T follicular helper cell (primary cell): ENCODE results near the gene PRDM12.

Experiments
- DNase-seq: peaks from one replicate; pipeline ENCODE4 v3.0.0-alpha.2; 2020; ENCODE audit warnings: low read depth
- total RNA-seq, 2 experiments: gene quantifications; one replicate each; lab custom pipeline; 2026; lab: John Stamatoyannopoulos, UW

PRDM12 gene
- 0 to 0.13 reads per million in 2 experiments for total RNA-seq

DNA sequence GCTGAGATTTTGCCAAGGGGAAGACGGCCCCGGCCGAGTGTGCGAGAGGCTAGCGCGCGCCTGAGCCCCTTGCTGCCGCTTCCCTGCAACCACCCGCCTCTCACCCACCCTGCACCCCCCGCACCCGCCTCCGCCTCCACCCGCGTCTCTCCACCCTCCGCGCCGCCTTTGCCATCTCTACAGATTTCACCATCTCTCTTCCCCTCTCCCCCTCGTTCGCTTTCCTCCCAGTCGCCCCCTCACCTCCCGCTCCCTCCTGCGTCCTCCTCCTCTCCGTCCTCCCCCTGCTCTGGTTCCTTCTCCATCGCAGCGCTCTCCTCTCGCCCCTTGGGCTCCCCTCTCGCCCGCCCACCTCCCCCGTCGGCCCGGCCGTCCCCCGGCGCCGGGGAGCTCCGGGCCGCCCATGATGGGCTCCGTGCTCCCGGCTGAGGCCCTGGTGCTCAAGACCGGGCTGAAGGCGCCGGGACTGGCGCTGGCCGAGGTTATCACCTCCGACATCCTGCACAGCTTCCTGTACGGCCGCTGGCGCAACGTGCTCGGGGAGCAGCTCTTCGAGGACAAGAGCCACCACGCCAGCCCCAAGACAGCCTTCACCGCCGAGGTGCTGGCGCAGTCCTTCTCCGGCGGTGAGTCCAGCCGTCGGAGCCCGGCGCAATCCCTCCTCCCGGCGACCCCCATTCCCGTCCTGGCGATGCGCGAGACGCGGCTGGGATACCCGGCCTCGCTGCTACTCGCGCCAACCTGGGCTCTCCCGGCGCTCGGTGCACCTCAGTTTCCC, at the start of gene PRDM12:
PRDM12 (plus strand) TSS at position 344 of the 778 bp plus-strand sequence; CDS start at position 404, 60 bp downstream.
- no peak for DNase-seq

DNA sequence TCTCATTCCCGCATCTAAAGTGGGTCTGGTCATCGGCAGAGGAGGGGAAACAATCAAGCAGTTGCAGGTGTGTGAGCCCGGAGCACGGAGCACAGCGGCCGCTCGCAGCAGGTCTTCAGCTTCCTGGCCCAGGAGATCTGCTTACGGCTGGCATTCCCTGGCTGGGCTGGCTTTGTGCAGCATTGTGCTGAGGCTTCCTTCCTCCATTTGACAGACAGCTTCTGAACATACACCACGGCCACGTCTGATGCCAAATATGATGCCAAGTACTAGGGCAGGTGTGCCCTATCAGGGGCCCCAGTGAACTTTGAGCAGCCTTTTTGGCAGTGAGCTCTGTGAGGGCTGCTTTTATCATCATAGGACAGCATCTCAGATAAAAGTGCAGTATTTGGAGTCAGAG, 47.9 kb upstream of the PRDM12 start:
- no peak for DNase-seq

DNA sequence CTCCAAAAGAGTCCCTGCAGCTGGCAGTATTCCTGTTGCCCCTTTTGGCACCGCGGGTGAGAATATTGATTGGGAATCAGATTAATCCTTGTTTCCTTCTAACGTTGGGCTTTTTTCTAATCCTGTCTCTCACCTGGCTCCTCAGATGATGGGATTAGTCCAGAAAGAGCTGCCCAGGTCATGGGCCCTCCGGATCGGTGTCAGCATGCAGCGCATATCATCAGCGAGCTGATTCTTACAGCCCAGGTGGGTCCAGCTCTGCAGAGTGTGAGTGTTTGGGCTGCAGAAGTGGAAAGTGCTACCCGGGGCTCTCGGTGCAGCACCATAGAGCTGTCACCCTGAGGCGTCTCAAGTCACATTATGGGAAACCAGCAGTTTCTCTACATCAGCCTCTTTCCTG, 40.9 kb upstream of the PRDM12 start:
- DNase-seq: no peak

DNA sequence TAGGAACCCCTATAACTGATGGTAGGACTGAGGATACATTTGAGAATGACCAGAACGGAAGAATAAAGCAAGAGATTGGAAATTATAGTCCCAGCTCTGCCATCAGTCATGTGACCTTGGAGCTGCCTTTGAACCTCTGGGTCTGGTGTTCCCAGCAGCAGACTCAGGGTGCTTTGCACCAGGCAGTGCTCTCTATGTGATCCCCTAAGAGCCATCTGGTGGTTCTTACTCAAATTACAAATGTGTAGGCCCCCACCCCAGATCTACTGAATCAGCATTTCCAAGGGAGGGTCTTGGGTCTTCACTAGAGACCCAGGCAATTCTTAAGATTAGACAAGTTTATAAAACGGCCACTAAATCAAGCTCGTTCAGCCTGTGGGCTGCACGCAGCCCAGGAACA, 40.2 kb upstream of the PRDM12 start:
- DNase-seq: no peak

GRCh38 chr9:130626249-130626996, 38.0 kb upstream of the PRDM12 start:
- no peak for DNase-seq

DNA sequence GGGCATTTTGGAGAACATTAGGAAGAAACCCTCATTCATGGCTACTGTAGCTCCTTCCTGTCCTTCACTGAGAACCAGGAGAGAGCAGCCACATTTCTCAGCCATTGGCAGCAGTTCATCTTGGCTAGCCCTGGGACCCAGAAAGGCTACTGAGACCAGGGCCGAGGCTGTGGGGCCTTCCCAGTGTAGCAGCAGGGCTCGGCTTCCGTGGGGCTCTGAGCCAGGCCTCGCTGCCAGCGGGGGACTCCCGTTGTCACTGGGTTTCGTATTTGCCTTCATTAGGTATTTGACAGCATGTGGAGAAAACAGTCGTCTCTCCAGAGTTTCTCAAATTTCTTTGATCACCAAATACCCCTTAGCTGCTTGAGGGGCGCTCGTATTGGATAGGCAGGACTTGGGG, 37.3 kb upstream of the PRDM12 start:
- DNase-seq: no peak

DNA sequence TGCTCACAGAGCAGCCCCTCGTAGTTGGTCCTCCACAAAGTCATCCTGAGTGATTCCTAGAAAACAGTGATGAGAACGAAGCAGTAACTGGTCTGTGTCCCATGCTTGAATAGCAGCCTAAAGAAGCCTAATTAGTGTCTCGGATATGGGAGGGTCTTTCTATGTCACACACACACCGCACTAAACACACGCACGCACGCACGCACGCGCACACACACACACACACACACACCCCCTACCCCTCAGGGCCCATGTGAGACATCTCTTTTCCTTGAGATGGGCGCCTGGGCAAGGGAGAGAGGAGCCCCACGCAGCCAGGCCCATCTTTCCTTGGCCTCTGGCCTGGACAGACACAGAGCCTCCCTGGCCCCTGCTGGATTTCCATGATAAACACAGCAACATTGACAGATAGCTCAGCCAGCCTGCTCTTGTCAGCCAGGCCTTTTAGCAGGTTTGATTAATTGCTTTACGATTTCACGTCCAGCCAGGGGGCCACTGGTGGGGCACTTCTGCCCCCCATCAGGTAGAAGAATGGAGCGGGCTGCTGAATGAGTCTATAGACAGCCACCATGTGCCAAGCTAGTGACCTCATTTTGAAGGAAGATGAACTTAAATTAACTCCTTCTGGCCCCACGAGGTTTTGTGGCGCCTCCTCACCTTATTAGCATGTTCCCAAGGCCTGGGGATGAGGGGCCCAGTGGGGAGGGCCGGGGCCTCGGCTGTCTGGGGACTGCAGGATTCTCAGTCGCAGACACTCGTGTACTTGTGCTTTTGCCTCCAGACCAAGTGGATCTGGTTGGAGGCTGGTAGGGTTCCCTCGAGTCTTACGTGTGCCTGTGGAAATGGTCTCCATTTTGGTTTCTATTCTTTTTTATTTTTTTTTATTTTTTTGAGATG, 36.2 kb upstream of the PRDM12 start:
- no peak for DNase-seq

DNA sequence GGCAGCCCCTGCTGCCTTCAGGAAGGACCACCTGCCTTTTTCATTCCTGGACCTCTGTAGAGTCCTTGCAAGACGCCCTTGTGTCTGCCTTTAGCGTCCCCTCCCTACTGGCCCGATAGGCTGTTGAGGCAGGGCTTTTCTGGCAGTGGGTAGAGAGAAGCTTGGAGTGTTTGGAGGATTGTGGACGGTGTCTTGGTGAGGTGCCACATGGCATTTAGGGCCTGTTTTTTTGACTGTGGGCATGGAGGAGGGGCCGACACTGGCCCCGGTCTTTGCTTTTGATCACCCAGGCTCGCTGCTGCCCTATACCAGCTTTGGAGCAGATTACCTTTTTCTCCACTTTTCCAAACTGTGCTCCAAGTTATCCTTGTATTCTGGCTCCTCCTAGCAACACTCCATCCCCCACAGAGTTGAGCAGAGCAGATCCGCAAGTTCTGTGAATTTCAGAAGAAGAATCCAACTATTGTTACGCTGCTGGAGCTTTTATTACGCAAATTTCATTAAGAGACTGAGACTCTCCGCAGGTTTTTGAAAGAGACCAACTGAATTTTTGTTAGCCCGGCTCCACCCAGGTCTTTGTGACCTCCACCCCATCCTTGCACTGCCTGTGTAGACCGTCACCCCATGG, 34.8 kb upstream of the PRDM12 start:
- DNase-seq: no peak

DNA sequence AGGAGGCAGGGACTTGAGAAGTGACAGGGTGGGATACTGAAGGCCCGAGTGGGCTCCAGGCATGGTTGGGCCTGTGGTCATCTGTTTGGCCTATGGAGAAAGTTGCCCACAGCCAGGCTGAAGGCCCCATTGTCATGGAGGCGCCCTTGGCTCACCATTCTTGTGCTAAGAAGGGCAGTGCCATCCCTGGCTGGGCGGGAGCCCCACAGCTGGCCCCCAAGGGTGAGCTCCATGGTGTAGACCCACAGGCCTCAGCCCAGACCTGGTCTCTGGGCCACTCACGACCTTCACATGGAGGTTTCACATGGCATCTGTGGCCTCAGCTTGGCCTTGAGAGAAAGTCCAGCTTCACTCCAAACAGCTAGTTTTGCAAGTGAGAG, 34.3 kb upstream of the PRDM12 start:
- no peak for DNase-seq

- no peak for DNase-seq
These were observed 33.7 kb upstream of the PRDM12 start for GRCh38 chr9:130630506-130631330.

GRCh38 chr9:130631331-130632080, 32.9 kb upstream of the PRDM12 start:
- DNase-seq: no peak

DNA sequence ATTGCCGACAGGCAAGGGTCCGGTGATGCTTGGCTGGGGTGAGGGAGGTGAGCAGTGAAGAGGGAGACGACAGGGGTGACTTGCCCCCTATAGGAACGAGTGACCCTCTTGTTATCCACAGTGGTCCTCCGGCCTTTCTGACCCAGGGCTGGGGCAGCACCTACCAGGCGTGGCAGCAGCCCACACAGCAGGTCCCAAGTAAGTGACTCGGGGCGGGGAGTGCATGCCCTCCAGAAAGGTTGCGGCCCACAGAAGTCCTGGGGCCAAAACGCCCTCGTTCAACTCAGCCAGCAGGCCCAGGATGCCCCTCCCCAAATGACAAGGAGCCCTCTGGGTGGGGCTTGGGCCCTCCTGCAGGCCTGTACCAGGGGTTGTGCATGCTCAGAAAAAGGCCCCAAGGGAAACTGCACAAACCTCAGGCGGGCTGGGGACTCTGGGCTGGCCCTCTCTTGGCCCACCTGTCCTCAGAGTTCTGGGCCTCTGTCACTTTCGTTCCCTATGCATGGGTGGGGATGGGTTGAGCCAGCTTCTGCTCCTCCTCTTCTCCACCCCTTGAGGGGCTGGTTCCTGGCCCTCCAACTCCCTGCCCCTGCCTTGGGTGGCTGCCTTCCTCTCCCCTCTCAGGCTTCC, 32.2 kb upstream of the PRDM12 start:
- no peak for DNase-seq

DNA sequence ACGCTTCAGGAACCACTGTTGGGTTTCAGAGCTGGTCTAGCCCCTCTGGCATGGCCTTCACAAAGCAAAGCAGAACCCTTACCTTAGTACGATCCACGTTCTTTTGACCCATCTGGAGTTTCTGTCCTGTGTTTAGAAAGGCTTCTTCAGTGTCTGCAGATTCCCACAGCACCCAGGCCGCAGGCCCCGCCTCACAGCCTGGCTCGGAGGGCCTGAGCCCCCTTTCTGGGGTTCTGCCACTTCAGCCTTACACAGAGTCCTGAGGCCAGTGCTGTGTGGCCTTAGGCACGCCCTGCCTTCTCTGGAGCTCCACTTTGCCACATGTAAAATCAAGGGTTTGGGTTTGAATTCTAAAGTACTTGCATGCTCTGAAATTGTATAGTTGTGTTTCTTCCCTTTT, 31.6 kb upstream of the PRDM12 start:
- no peak for DNase-seq

DNA sequence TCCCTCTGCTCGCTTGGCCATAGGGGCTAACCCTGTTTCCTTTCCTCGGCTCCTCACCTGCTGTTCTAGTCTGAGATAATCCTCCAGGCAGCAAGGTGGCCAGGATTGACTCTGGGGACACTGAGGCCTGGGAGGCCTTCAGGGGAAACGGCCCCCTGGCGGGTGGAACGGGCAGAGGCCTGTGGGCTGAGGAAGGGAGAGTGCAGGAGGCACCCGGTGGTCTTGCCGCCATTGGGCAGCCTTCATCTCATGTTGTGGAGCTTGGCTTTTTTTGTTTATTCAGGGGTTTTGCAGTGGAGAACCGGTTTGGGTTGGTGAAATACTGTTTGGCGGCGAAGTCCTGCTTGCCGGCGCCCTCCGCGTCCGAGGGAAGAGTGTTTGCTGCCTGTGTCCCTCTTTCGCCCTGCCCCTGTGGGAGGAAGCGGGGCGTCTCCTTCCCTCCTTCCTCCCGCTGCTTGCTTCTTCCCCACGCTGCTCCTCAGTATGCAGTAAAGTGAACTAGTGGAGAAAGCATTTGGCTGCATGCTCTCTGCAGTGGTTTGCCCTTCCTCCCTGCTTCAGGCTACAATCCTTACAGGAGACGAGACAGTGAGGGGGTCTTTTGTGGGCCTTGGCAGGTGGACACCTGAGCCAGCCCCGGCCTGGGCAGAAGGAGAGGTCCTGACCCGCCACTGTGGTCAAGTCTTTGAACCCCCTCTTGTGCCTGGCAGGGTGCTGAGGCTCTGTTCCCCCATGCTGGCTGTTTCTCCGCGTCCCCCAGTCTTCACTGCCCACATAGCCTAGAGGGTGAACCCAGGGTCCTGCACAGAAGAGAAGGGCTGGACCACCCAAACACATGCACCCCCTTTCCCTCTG, 30.8 kb upstream of the PRDM12 start:
- DNase-seq: no peak

DNA sequence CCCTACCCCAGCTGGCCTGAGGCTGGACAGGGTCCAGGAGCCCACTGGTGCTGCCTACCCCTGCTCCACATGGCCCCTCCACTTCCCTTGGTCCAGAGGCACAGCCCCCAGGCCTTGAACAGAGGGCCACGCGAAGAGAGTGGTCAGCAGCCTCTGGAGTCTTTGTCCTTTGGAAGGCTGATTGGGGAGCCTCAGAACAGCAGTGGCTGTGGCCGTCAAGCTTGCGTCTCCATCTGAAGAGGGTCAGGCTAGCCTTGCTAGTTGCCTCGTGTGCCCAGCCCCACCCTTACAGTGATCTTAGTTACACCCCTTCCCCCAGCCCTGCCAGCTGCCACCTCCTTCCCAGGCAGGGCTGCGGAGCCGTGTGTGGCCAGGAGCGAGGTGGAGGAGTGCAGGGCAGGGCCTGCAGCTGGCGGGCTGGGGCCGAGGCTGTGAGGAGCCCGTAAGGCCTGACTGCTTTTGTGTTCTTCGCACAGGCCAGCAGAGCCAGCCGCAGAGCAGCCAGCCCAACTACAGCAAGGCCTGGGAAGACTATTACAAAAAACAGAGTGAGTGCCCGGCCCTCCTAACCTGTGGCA, 30.1 kb upstream of the PRDM12 start:
- no peak for DNase-seq

DNA sequence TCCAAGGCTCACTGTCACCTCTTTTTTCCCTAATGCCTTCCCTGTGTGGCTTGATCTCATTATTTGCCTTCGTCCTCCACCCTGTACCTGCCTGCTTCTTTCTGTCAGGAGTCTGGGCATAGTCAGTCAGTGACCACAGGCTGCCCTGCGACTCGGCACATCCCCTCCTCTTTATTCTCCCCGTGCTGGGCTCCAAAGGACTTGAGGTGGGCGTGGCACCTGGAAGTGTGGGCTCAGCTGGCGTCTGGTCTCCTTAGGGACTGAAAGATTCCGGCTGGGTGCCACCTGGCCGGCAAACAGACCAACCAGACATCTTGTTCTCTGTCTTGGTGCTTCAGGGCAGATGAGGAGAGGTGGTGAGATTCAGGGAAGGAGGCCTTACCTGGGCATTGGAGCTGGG, 29.6 kb upstream of the PRDM12 start:
- DNase-seq: no peak

DNA sequence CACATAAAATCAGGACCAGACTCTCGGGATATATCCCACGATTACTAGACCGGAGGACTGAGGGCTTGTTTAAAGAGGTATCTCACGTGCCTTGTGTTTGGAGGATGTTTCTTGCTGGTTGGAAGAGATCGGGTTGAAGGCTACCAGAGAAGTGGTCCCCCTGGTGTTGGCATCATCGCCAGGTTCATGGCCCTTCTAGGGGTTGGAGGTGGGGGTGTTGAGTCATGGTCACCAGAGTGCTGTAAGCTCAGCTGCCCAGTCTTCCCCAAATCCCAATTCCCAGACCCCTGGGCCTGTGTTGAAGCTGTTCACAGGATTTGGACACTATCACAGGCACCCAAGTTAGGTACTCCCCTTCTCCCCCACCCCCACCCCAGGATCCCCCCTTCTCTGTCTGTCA, 29.1 kb upstream of the PRDM12 start:
- no peak for DNase-seq
